HepG2 (cell line): ENCODE measurements around the gene AARS2. TPM values are rescaled to one million over a fixed set of nuclear protein-coding genes. Genes with fewer than 3 reads are reported as not detected.
A peak's percentile ranks its signal among the peaks of the same experiment; 100 is the strongest.

Experiments
- ASH2L ChIP-seq: fragments of 300-600, 200-600 bp; sonication (generic); IDR thresholded peaks from 2 replicates; pipeline ENCODE4 v1.7.0; 2017; ENCODE audit warnings: low read depth, mild to moderate bottlenecking, moderate library complexity, mixed read lengths, low read length; ENCODE audit not compliant: insufficient read length
- DNMT1 ChIP-seq: sonication (generic); formaldehyde crosslinking; IDR thresholded peaks from 2 replicates; pipeline ENCODE4 v1.5.1; 2020; ENCODE audit warnings: mild to moderate bottlenecking, missing genetic modification reagents
- EEA1 ChIP-seq: sonication (generic); formaldehyde crosslinking; IDR thresholded peaks from 2 replicates; pipeline ENCODE4 v1.5.1; 2020; ENCODE audit warnings: mild to moderate bottlenecking, missing genetic modification reagents, borderline replicate concordance
- GATAD1 ChIP-seq: IDR thresholded peaks from 2 replicates; pipeline ENCODE4 v1.6.1; 2016; ENCODE audit warnings: missing genetic modification reagents, missing compliant biosample characterization
- NKX3-1 ChIP-seq: sonication (generic); formaldehyde crosslinking; IDR thresholded peaks from 2 replicates; pipeline ENCODE4 v1.5.0; 2020; ENCODE audit warnings: missing genetic modification reagents
- RFX1 ChIP-seq: fragments of 450-650 bp; IDR thresholded peaks from 2 replicates; pipeline ENCODE4 v1.6.1; 2017
- RFX3 ChIP-seq: IDR thresholded peaks from 2 replicates; pipeline ENCODE4 v1.6.1; 2016; ENCODE audit warnings: missing biosample characterization, missing genetic modification reagents
- TIGD3 ChIP-seq: sonication (generic); formaldehyde crosslinking; IDR thresholded peaks from 2 replicates; pipeline ENCODE4 v1.5.1; 2020; ENCODE audit warnings: mild to moderate bottlenecking, missing genetic modification reagents, borderline replicate concordance
- ZBED4 ChIP-seq: sonication (generic); formaldehyde crosslinking; IDR thresholded peaks from 2 replicates; pipeline ENCODE4 v1.4.0; 2020; ENCODE audit warnings: missing genetic modification reagents, borderline replicate concordance
- ZBTB1 ChIP-seq: sonication (generic); formaldehyde crosslinking; IDR thresholded peaks from 2 replicates; pipeline ENCODE4 v1.4.0; 2020; ENCODE audit warnings: missing genetic modification reagents, borderline replicate concordance
- ZNF142 ChIP-seq: sonication (generic); formaldehyde crosslinking; IDR thresholded peaks from 2 replicates; pipeline ENCODE4 v1.4.0; 2020; ENCODE audit warnings: missing genetic modification reagents
- ZNF180 ChIP-seq: sonication (generic); formaldehyde crosslinking; IDR thresholded peaks from 2 replicates; pipeline ENCODE4 v1.4.0; 2020; ENCODE audit warnings: low read depth, missing genetic modification reagents, borderline replicate concordance
- ZNF616 ChIP-seq: sonication (generic); formaldehyde crosslinking; IDR thresholded peaks from 2 replicates; pipeline ENCODE4 v1.5.0; 2020; ENCODE audit warnings: low read depth, mild to moderate bottlenecking, missing genetic modification reagents
- ZNF709 ChIP-seq: sonication (generic); formaldehyde crosslinking; IDR thresholded peaks from 2 replicates; pipeline ENCODE4 v1.5.0; 2020; ENCODE audit warnings: mild to moderate bottlenecking, missing genetic modification reagents
- ZNF883 ChIP-seq: sonication (generic); formaldehyde crosslinking; IDR thresholded peaks from 2 replicates; pipeline ENCODE4 v1.5.1; 2020; ENCODE audit warnings: mild to moderate bottlenecking, missing genetic modification reagents; ENCODE audit errors: not compliant biosample characterization
- ZSCAN9 ChIP-seq: IDR thresholded peaks from 2 replicates; pipeline ENCODE4 v1.6.1; 2016; ENCODE audit warnings: borderline replicate concordance
- polyA plus RNA-seq, 8 experiments: library from polyadenylated mRNA; depleted of rRNA in 3 of 8; stranded (reverse) in 7 of 8; unstranded in 1 of 8; fragments of >200 nt; fragmentation: Illumina TruSeq in 4 of 8; extraction: Trizol in 4 of 8; gene quantifications; 2 replicates each; pipeline versions ENCODE4 v1.2.1 to v1.2.3, GENCODE V29; 2011 to 2016; ENCODE audit warnings: low read depth in 4 of 8, missing spikeins in 1 of 8, mixed read lengths in 1 of 8; ENCODE audit not compliant: insufficient read depth in 1 of 8
- total RNA-seq, 5 experiments: library from RNA; depleted of rRNA; stranded (reverse); fragments of >200 nt; fragmentation: Illumina TruSeq; extraction: Trizol; gene quantifications; 2 replicates each; pipeline ENCODE4 v1.2.3, GENCODE V29; 2016; ENCODE audit warnings: low read depth in 1 of 5

The AARS2 gene
- total and polyA plus RNA-seq, 2 of the 13 experiments (the other 11 are each of a cell fraction or from before 2014, with no cell fraction given): 7.5 to 24.1 TPM

- TF ChIP-seq ZBED4 (CRISPR knock-in tag): peak; percentile 88
- peak; percentile 89 for TF ChIP-seq ZNF142 (CRISPR knock-in tag)
- TF ChIP-seq RFX3: peak; percentile 60
- no peak for TF ChIP-seq ZNF616 (CRISPR knock-in tag)
- TF ChIP-seq ZNF180: peak; percentile 92
- peak; percentile 99 for TF ChIP-seq NKX3-1 (CRISPR knock-in tag)
- TF ChIP-seq ZBTB1 (CRISPR knock-in tag): no peak
- peak; percentile 95; the same call in 1 of the 2 replicates for TF ChIP-seq EEA1 (CRISPR knock-in tag)
- TF ChIP-seq ASH2L: peak; percentile 89
- TF ChIP-seq ZNF709: 0 out of 2 replicates have a peak, but pooled peaks have one; percentile 64
- peak; percentile 80; the same call in 1 of the 2 replicates for TF ChIP-seq DNMT1
- TF ChIP-seq GATAD1 (CRISPR knock-in tag): peak; percentile 99
- no peak for TF ChIP-seq RFX1
- peak; percentile 94 for TF ChIP-seq ZSCAN9
- peak; percentile 92 for TF ChIP-seq ZNF883 (CRISPR knock-in tag)
- peak; percentile 80; the same call in 1 of the 2 replicates for TF ChIP-seq TIGD3 (CRISPR knock-in tag)
Measured at GRCh38 chr6:44312901-44313788, at the start of gene AARS2 (continued).
